Renal pelvis (tissue), 4 donors: ENCODE results near the gene LYST. TPM values are rescaled to one million over a fixed set of nuclear protein-coding genes. Genes with fewer than 3 reads are reported as not detected.
A peak's percentile ranks its signal among the peaks of the same experiment; 100 is the strongest.
"Not testable (repeated sequence)": the region's sequence is repeated elsewhere in the genome, so short reads cannot be mapped to it uniquely, and the experiment has no call there.

Source experiments
- DNase-seq: peaks from one replicate; pipeline ENCODE4 v3.0.0-alpha.2; 2013
- polyA plus RNA-seq, 3 donors: library from polyadenylated mRNA; unstranded; fragments of 120-200 nt; gene quantifications; one replicate each; pipeline ENCODE4 v1.2.1, GENCODE V29; 2013; ENCODE audit not compliant: insufficient read length in 3 of 3

The LYST gene
- polyA plus RNA-seq, 3 donors = 10.2 to 13.2 (median 11.3) TPM

DNA sequence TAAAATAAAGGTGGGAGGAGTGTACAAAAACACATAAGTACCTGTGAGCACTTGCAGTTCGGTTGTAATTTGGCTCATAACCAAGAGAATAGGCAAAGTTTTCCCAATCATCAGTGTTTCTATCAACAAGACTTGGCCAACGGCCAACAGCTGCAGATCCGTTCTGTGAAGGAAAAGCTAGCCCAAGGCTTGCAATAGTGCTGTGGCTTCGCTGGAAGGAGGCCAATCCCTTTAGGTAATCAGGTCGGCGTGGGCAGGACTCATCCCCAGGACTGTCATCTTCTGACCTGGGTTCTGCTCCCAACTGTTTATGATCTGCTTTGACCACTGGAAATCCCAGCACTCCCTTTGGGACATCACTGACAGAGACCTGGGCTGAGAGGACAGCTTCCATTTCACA, 107.8 kb downstream of the LYST start:
- DNase-seq = no peak

GRCh38 chr1:235757587-235758096, 109.1 kb downstream of the LYST start:
- DNase-seq = no peak

GRCh38 chr1:235754186-235754585, 112.5 kb downstream of the LYST start:
- DNase-seq = not testable (repeated sequence)

- no peak for DNase-seq
These were observed 116.9 kb downstream of the LYST start for GRCh38 chr1:235749755-235750300.

GRCh38 chr1:235748747-235749146, 118.0 kb downstream of the LYST start:
- DNase-seq = no peak

DNA sequence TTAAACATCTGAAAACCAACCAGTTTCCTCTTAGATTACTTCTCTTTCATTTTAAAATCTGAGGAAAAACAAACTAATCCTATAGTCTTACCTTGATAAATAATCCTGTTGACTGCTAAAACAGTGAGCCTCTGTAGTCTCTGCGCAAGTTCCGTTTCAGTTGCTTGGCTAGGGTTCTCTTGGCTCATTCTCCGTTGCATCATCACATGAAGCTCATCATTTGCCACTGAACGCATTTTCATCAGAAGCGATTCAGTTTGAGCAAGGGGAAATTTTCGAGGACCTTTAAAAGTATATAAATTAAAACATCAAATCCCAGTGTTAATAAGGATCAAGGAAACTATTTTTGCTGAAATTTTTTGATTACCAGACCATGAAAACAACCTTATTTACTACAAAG, 120.5 kb downstream of the LYST start:
- DNase-seq = no peak

DNA sequence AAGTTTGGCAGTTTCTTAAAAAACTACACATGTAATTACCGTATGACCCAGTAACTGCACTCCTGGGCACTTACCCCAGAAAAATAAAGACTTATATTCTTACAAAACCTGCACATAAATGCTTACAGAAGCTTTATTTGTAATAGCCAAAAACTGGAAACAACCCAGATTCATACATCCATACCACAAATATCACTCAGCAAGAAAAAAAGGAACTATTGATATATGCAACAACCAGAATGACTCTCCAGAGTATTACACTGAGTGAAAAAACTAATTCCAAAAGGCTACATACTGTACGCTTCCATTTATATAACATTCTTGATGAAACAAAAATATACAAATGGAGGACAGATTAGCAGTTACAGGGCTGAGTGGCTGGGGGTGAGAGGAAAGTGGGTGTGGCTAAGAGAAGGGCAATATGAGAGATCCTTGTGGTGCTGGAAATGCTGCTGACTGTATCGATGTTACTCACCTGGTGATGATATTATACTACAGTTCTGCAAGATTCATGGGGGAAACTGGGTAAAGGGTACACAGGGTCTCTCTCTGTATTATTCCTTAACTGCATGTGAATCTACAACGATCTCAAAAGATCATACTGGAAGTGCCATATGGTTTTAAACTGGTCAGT, 121.1 kb downstream of the LYST start:
- DNase-seq = no peak

DNA sequence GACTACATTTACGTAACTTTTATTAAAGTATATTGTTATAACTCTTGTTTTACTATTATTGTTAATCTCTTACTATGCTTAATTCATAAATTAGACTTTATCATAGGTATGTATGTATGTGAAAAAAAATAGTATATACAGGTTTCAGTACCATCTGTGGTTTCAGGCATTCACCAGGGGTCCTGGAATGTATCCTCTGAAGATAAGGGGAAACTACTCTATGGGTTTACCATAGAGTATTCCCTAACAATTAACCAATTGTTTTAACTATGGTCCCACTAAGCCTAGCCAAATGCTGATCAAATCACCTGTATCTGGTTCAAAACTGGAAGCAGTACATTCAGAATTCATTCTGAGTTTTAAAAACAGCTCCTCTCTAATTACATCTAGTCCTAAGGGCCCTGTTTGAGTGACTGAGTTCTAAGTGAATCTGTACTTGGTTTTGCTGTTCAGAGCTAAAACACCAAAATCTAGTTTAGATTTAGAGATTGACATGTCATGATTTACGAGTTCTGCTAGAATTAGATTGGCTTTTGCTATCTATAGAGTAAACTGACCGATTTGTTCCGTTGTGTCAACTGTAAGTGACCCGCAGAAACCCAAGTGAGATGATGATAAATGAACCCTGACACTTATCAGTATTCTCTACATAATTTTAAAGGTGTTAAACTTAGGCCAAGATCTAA, 123.6 kb downstream of the LYST start:
- no peak for DNase-seq

- no peak for DNase-seq
These were observed 125.4 kb downstream of the LYST start for GRCh38 chr1:235741294-235741693.

- DNase-seq = no peak
These were observed 127.1 kb downstream of the LYST start for GRCh38 chr1:235739631-235740030.

DNA sequence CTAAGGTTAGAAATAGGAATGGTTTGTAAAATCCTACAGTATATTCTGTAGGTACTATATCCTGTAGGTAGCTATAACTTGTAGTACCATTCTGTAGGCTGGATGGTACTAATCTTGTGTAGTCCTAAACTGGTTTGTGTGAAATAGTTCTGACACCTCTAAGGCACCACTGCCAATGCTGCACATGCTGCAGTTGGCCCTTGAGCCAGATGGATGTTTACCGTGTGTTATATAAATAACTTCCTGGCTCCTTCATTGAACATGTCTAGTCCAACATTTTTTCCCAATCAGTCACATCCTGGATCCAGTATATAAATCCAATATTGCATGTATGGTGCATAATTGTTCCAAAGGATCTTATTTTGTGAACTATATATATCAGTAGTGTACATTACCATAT, 127.6 kb downstream of the LYST start:
- no peak for DNase-seq

DNA sequence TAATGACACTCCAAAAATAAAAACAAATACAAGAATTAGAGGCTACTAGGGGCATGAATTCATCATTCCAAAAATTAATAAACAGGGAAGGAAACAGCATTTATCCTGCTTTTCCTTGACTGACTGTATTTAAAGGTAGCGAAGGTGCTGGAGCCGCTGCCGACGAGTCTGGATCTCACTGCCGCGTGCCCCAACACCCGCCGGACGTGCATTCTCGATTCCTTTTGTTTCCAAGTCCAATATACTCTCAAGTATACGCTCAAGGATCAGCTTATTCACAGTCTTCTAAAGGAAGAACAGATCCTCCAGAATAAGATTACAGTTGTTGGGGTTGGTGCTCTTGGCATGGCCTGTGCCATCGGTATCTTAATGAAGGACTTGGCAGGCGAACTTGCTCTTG, 129.0 kb downstream of the LYST start:
- DNase-seq = no peak

- no peak for DNase-seq
These were observed 130.4 kb downstream of the LYST start for GRCh38 chr1:235736263-235736662.

- DNase-seq = no peak
These were observed 131.1 kb downstream of the LYST start for GRCh38 chr1:235735621-235736020.

DNA sequence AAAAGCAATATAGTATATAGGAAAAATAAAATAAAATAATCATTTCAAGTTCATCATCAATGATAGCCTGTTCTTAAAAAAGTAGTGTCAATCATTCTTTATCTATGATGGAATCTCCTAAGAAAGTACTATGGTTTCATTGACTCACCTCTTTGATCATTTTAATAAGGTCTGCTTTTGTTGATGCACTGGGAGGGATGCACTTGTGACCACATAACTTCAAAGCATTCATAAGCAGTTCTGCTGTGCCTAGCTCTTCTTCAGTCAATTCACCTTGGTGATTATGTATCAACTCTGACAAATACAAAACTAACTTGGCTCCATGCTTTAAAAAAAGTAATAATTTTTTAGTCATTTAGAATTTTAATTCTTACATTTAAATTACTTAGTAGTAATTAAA, 132.4 kb downstream of the LYST start:
- no peak for DNase-seq

- no peak for DNase-seq
These were observed 136.7 kb downstream of the LYST start for GRCh38 chr1:235730007-235730406.

GRCh38 chr1:235726557-235726956, 140.1 kb downstream of the LYST start:
- no peak for DNase-seq

- DNase-seq = peak; percentile 43
These were observed 141.3 kb downstream of the LYST start for GRCh38 chr1:235725434-235725833.

DNA sequence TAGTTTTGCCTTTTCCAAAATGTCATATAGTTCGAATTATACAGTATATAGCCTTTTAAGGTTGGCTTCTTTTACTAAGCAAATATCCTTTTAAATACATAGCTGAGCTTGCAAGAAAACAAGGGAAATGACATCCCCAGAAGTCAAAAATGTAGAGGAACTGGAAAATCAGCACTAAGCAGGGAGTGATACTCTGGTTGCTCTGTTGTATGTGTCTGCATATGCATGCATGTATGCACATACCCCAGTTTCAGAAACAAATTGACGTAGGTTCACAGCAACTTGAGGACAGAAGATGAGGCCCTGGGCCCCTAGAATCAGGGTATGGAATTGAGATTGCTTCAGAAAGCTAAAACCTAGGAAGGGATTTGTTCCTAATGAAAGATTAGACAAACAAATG, 142.0 kb downstream of the LYST start:
- no peak for DNase-seq

DNA sequence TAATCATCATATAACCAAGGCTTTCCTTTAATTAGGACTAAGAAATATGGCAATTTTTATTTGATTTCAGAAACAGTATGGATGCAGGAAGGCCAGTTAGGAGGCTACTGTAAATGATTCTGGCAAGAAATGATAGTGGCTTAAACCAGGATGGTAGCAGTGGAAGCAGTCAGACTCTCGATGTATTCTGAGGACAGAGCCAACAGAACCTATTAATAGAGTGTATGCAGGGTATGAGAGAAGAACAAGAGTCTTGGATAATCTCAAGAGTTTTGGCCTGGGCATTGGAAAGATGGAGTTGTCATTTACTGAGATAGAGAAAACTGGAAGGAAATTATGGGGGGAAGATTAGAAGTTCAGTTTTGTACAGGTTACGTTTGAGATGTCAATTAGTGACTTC, 143.8 kb downstream of the LYST start:
- DNase-seq = no peak

DNA sequence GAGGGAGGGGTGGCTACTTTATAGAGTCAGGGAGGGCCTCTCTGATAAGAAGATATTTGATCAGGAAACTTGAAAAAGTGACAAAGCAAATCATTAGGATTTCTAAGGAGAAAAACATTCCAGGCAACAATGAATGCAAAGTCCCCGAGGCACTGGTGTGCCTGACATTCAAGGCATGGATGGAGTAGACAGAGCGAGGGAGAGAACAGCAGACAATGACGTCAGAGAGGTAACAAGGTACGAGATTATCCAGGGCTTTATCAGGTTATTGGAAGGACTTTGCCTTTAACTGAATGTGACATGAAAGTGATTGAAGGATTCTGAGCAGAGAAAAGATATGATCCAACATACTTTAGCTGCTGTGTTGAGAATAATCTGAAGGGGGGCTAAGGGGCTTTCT, 144.7 kb downstream of the LYST start:
- no peak for DNase-seq

- no peak for DNase-seq
These were observed 146.2 kb downstream of the LYST start for GRCh38 chr1:235720544-235720943.

- DNase-seq = no peak
These were observed 152.4 kb downstream of the LYST start for GRCh38 chr1:235714205-235714897.
